22Rv1 (cell line): ENCODE data around the gene MAN1A1.

ENCODE experiments used
- CTCF ChIP-seq: fragments of 450-650 bp; IDR thresholded peaks from 2 replicates; pipeline ENCODE4 v1.5.1; 2017; ENCODE audit warnings: mild to moderate bottlenecking
- ZFX ChIP-seq: fragments of 450-650 bp; IDR thresholded peaks from 2 replicates; pipeline ENCODE4 v1.6.1; 2017; ENCODE audit warnings: antibody characterized with exemption, borderline replicate concordance

DNA sequence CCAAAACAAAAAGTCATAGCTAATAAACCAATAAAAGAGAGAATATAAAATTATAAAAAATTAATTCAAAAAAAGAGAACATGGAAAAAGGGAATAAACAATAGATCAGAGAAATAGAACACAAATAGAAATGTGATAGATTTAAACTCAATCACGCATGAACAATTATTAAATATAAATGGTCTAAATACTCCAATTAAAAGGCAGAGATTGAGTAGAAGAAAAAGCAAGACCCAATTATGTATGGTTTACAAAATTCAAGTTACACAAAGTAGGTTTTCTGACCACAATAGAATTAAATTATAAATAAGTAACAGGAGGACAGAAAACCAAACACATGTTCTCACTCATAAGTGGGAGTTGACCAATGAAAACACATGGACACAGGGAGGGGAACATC lies 36.4 kb upstream of the MAN1A1 start:
- TF ChIP-seq CTCF, result no peak
- TF ChIP-seq ZFX, result no peak
